OCI-LY3 (cell line): ENCODE data around the gene PTPRC.

Source experiments
- CTCF ChIP-seq: fragments of 200-600, 300-600 bp; sonication (generic); IDR thresholded peaks from 2 replicates; pipeline ENCODE4 v1.5.1; 2014; ENCODE audit warnings: antibody characterized with exemption, low read length, low read depth
- EZH2phosphoT487 ChIP-seq: fragments of 200-600 bp; shearing (Covaris generic); IDR thresholded peaks from 2 replicates; pipeline ENCODE4 v1.6.1; 2018; ENCODE audit warnings: antibody characterized with exemption, mixed run types, low read depth

GRCh38 chr1:198681252-198681651, 42.4 kb downstream of the PTPRC start:
- TF ChIP-seq CTCF (no peak), EZH2phosphoT487 (no peak)
